Measurements from ENCODE around the gene CD37. TPM values are rescaled to one million over a fixed set of nuclear protein-coding genes. Genes with fewer than 3 reads are reported as not detected.
A peak's percentile ranks its signal among the peaks of the same experiment; 100 is the strongest.
"Not testable (repeated sequence)": the region's sequence is repeated elsewhere in the genome, so short reads cannot be mapped to it uniquely, and the experiment has no call there.

CD37 gene
- total and polyA plus RNA-seq, 2 donors, result 31.6 to 78.4 TPM

DNA sequence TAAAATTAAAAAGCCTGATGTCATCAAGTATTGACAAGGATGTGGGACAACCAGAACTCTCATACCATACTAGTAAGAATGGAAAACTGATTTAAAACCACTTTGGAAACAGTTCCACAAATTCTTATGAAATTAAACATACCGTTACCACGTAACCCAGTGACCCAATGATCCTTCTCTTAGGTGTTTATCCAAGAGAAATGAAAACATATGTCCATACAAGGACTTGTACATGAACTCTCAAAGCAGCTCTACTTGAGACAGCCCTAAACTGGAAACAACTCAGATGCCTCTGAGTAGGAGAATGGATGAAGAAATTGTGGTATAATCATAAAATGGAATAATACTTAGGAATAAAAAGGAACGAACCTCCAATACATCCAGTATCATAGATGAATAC lies 37.8 kb upstream of the CD37 start:
- 97% methylated on average over 3 of the region's 3 CpGs for WGBS
- H3K27me3 ChIP-seq (ENCODE audit: control insufficient read depth in 2 of 2, insufficient read depth in 1 of 2, low read length in 1 of 2), result peaks cover 0 to 3% of the 10 kb centered on the region in 2 donors

GRCh38 chr19:49298653-49299052 lies 36.6 kb upstream of the CD37 start:
- not testable (repeated sequence) for H3K36me3 ChIP-seq (ENCODE audit: control insufficient read depth in 2 of 2, insufficient read depth in 2 of 2, low read length in 1 of 2); DNase-seq (ENCODE audit: low read depth in 6 of 9, low spot score in 9 of 9); H3K27ac ChIP-seq (ENCODE audit: low read depth in 1 of 2, low read length in 1 of 2); H3K4me1 ChIP-seq (ENCODE audit: control insufficient read depth in 2 of 2, insufficient read depth in 2 of 2, low read length in 2 of 2); H3K4me3 ChIP-seq (ENCODE audit: low read length in 2 of 2); H3K27me3 ChIP-seq (ENCODE audit: control insufficient read depth in 2 of 2, insufficient read depth in 1 of 2, low read length in 1 of 2); H3K9me3 ChIP-seq (ENCODE audit: control insufficient read depth in 2 of 2, insufficient read depth in 1 of 2, low read length in 1 of 2)
- 91% methylated on average over 3 of the region's 3 CpGs for WGBS

More for the DNA sequence above, 37.8 kb upstream of the CD37 start:
- no peaks in the 10 kb centered on the region for H3K36me3 ChIP-seq (ENCODE audit: control insufficient read depth in 2 of 2, insufficient read depth in 2 of 2, low read length in 1 of 2)
- H3K4me1 ChIP-seq (ENCODE audit: control insufficient read depth in 2 of 2, insufficient read depth in 2 of 2, low read length in 2 of 2), result peaks cover 0 to 5% of the 10 kb centered on the region in 2 donors
- H3K27ac ChIP-seq (ENCODE audit: low read depth in 1 of 2, low read length in 1 of 2), result no peak overlapping the region
- no peak for DNase-seq (ENCODE audit: low read depth in 6 of 9, low spot score in 9 of 9)
- no peak overlapping the region for H3K4me3 ChIP-seq (ENCODE audit: low read length in 2 of 2)
- H3K9me3 ChIP-seq (ENCODE audit: control insufficient read depth in 2 of 2, insufficient read depth in 1 of 2, low read length in 1 of 2), result no peaks in the 10 kb centered on the region

DNA sequence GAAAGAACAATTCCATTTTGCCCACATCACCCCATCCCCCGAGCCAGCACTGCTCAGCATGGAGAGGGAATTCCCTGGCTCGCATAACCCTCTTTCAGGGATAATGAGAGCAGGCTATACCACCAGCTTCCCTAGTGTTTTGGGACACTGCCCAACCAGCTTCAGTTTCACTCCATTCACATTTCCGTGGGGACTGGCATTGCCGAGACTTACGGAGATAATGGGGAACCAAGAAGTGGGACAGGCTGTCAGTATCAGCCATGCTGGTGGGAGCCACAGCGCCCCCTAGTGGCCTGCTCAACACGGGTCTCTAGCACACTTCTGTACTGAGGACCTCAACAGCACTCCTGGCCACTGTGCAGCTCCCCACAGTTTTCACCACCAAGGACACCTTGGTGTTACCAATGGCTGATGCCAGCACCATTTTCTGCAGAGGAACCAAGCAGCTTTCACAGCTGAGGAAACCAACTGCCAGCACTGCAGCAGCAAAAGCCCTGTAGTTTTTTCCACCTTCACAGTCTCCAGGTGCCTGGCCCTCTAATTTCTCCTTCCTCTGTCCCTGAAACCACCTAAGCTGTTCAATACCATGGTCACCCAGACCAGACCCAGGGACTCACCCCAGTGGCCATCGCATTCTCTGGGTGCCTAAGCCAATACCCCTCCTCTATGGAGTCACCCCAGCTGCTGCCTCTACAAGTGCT lies 33.9 kb upstream of the CD37 start:
- Histone ChIP-seq H3K27ac (ENCODE audit: low read depth in 1 of 2, low read length in 1 of 2) (no peak overlapping the region), H3K27me3 (ENCODE audit: control insufficient read depth in 2 of 2, insufficient read depth in 1 of 2, low read length in 1 of 2) (peaks cover 0 to 3% of the 10 kb centered on the region in 2 donors), H3K4me1 (ENCODE audit: control insufficient read depth in 2 of 2, insufficient read depth in 2 of 2, low read length in 2 of 2) (peaks cover 0 to 5% of the 10 kb centered on the region in 2 donors), H3K36me3 (ENCODE audit: control insufficient read depth in 2 of 2, insufficient read depth in 2 of 2, low read length in 1 of 2) (no peaks in the 10 kb centered on the region), H3K4me3 (ENCODE audit: low read length in 2 of 2) (no peak overlapping the region), H3K9me3 (ENCODE audit: control insufficient read depth in 2 of 2, insufficient read depth in 1 of 2, low read length in 1 of 2) (peaks cover 0 to 3% of the 10 kb centered on the region in 2 donors)
- DNase-seq (ENCODE audit: low read depth in 6 of 9, low spot score in 9 of 9), result peak; percentile 29 to 74 (median 44)
- 34% methylated on average over 8 of the region's 8 CpGs for WGBS

DNA sequence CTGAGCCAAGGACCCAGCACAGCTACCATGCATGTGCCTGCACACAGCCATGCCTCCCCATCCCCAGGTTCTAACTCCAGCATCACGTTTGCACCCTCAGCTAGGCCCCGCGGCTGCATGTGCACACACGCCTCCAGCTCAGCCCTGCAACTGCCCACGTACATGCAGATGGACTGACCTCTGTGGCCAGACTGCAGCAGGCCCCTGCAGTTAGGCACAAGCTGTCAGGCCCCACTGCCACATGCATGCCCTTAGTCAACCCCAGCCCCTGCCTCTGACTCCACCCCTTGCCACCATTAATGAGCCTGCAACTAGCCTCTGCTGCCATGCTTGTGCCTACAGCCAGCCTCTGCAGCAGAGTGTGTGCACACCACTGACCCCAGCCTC lies 33.3 kb upstream of the CD37 start:
- Histone ChIP-seq H3K4me3 (ENCODE audit: low read length in 2 of 2) (no peak overlapping the region), H3K27me3 (ENCODE audit: control insufficient read depth in 2 of 2, insufficient read depth in 1 of 2, low read length in 1 of 2) (peaks cover 0 to 3% of the 10 kb centered on the region in 2 donors), H3K9me3 (ENCODE audit: control insufficient read depth in 2 of 2, insufficient read depth in 1 of 2, low read length in 1 of 2) (peaks cover 0 to 3% of the 10 kb centered on the region in 2 donors), H3K27ac (ENCODE audit: low read depth in 1 of 2, low read length in 1 of 2) (no peak overlapping the region), H3K36me3 (ENCODE audit: control insufficient read depth in 2 of 2, insufficient read depth in 2 of 2, low read length in 1 of 2) (no peaks in the 10 kb centered on the region), H3K4me1 (ENCODE audit: control insufficient read depth in 2 of 2, insufficient read depth in 2 of 2, low read length in 2 of 2) (peaks cover 0 to 5% of the 10 kb centered on the region in 2 donors)
- DNase-seq (ENCODE audit: low read depth in 6 of 9, low spot score in 9 of 9), result no peak
- 95% methylated on average over 5 of the region's 5 CpGs for WGBS

GRCh38 chr19:49306734-49307133 lies 28.5 kb upstream of the CD37 start:
- H3K36me3 ChIP-seq (ENCODE audit: control insufficient read depth in 2 of 2, insufficient read depth in 2 of 2, low read length in 1 of 2); H3K9me3 ChIP-seq (ENCODE audit: control insufficient read depth in 2 of 2, insufficient read depth in 1 of 2, low read length in 1 of 2); DNase-seq (ENCODE audit: low read depth in 6 of 9, low spot score in 9 of 9); H3K4me3 ChIP-seq (ENCODE audit: low read length in 2 of 2); H3K27ac ChIP-seq (ENCODE audit: low read depth in 1 of 2, low read length in 1 of 2); H3K27me3 ChIP-seq (ENCODE audit: control insufficient read depth in 2 of 2, insufficient read depth in 1 of 2, low read length in 1 of 2); H3K4me1 ChIP-seq (ENCODE audit: control insufficient read depth in 2 of 2, insufficient read depth in 2 of 2, low read length in 2 of 2): not testable (repeated sequence)
- 74% methylated on average over 7 of the region's 7 CpGs for WGBS

GRCh38 chr19:49309087-49309486 lies 26.1 kb upstream of the CD37 start:
- Histone ChIP-seq H3K27me3 (ENCODE audit: control insufficient read depth in 2 of 2, insufficient read depth in 1 of 2, low read length in 1 of 2) (no peaks in the 10 kb centered on the region), H3K4me1 (ENCODE audit: control insufficient read depth in 2 of 2, insufficient read depth in 2 of 2, low read length in 2 of 2) (no peaks in the 10 kb centered on the region), H3K36me3 (ENCODE audit: control insufficient read depth in 2 of 2, insufficient read depth in 2 of 2, low read length in 1 of 2) (peaks cover 0 to 7% of the 10 kb centered on the region in 2 donors), H3K4me3 (ENCODE audit: low read length in 2 of 2) (no peak overlapping the region), H3K27ac (ENCODE audit: low read depth in 1 of 2, low read length in 1 of 2) (no peak overlapping the region), H3K9me3 (ENCODE audit: control insufficient read depth in 2 of 2, insufficient read depth in 1 of 2, low read length in 1 of 2) (no peaks in the 10 kb centered on the region)
- 97% methylated on average over 6 of the region's 6 CpGs for WGBS
- DNase-seq (ENCODE audit: low read depth in 6 of 9, low spot score in 9 of 9), result no peak

DNA sequence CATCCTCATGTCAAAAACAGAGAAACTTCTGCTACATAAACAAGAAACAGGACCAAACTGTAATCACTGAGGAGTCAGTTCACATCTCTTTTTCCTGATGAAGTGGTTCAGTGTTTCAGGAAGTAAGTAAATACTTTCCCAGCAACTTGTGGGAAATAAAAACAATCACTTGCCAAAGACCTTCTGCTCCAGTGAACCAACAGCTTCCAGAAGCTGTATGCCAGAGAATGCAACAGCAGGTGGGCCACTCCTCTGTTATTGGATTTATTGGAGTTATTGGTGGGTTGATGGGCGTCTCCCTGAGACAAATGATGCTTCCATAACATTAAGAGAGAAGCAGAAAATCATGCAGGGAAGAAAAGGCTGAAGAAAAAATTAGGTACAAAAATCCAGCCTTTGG lies 20.1 kb upstream of the CD37 start:
- 90% methylated on average over 1 of the region's 1 CpG for WGBS
- Histone ChIP-seq H3K27me3 (ENCODE audit: control insufficient read depth in 2 of 2, insufficient read depth in 1 of 2, low read length in 1 of 2) (no peaks in the 10 kb centered on the region), H3K27ac (ENCODE audit: low read depth in 1 of 2, low read length in 1 of 2) (no peak overlapping the region), H3K4me3 (ENCODE audit: low read length in 2 of 2) (no peak overlapping the region), H3K36me3 (ENCODE audit: control insufficient read depth in 2 of 2, insufficient read depth in 2 of 2, low read length in 1 of 2) (peaks cover 0 to 7% of the 10 kb centered on the region in 2 donors), H3K4me1 (ENCODE audit: control insufficient read depth in 2 of 2, insufficient read depth in 2 of 2, low read length in 2 of 2) (no peaks in the 10 kb centered on the region), H3K9me3 (ENCODE audit: control insufficient read depth in 2 of 2, insufficient read depth in 1 of 2, low read length in 1 of 2) (peaks cover 0 to 4% of the 10 kb centered on the region in 2 donors)
- DNase-seq (ENCODE audit: low read depth in 6 of 9, low spot score in 9 of 9), result no peak

GRCh38 chr19:49316284-49316683 lies 18.9 kb upstream of the CD37 start:
- Histone ChIP-seq H3K36me3 (ENCODE audit: control insufficient read depth in 2 of 2, insufficient read depth in 2 of 2, low read length in 1 of 2) (no peaks in the 10 kb centered on the region), H3K9me3 (ENCODE audit: control insufficient read depth in 2 of 2, insufficient read depth in 1 of 2, low read length in 1 of 2) (peaks cover 0 to 4% of the 10 kb centered on the region in 2 donors), H3K4me3 (ENCODE audit: low read length in 2 of 2) (no peak overlapping the region), H3K4me1 (ENCODE audit: control insufficient read depth in 2 of 2, insufficient read depth in 2 of 2, low read length in 2 of 2) (no peaks in the 10 kb centered on the region), H3K27ac (ENCODE audit: low read depth in 1 of 2, low read length in 1 of 2) (no peak overlapping the region), H3K27me3 (ENCODE audit: control insufficient read depth in 2 of 2, insufficient read depth in 1 of 2, low read length in 1 of 2) (no peaks in the 10 kb centered on the region)
- no peak for DNase-seq (ENCODE audit: low read depth in 6 of 9, low spot score in 9 of 9)

DNA sequence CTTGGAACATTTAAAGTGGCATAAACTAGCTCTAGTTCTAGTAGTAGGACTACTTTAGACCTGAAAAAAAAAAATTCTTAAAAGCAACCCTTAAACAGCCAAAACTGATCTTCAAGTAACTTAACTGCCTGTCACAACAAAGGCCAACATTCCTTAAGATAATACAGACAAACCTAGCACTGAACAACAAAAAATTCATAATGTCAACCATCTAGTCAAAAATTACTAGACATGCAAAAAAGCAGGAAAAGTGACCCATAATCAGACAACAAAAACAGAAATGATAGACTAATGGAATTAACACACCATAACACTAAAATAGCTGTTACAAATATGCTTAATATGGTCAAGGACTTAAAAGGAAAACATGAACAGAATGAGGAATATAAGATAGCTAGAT lies 16.9 kb upstream of the CD37 start:
- no peaks in the 10 kb centered on the region for H3K4me1 ChIP-seq (ENCODE audit: control insufficient read depth in 2 of 2, insufficient read depth in 2 of 2, low read length in 2 of 2)
- no peak overlapping the region for H3K4me3 ChIP-seq (ENCODE audit: low read length in 2 of 2)
- H3K36me3 ChIP-seq (ENCODE audit: control insufficient read depth in 2 of 2, insufficient read depth in 2 of 2, low read length in 1 of 2), result no peaks in the 10 kb centered on the region
- no peak for DNase-seq (ENCODE audit: low read depth in 6 of 9, low spot score in 9 of 9)
- H3K9me3 ChIP-seq (ENCODE audit: control insufficient read depth in 2 of 2, insufficient read depth in 1 of 2, low read length in 1 of 2), result peaks cover 0 to 4% of the 10 kb centered on the region in 2 donors
- H3K27me3 ChIP-seq (ENCODE audit: control insufficient read depth in 2 of 2, insufficient read depth in 1 of 2, low read length in 1 of 2), result no peaks in the 10 kb centered on the region
- H3K27ac ChIP-seq (ENCODE audit: low read depth in 1 of 2, low read length in 1 of 2), result no peak overlapping the region
